Measurements from ENCODE around the gene NETO1. TPM values are rescaled to one million over a fixed set of nuclear protein-coding genes. Genes with fewer than 3 reads are reported as not detected.

Gene NETO1
- total RNA-seq, 1 donor from 2014 or later = not detected

DNA sequence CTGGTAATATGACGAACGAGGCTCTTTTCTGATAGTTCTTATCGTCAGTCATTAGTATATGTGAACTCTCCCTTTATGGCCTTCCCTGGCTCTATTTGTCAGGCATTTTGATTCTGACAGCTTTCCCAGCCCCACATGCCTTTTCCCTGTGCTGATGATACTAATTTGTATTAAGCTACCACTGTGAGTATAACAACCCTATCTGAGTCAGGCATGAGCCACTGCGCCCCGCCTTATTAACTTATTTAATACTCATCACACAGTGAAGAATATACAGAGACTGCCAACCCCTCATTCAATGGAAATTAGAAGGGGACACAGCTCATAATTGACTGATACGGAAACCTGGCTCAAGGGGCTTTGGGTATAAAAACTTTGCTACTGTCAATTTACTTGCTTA lies 140.0 kb downstream of the NETO1 start:
- intact Hi-C loops (cut with micrococcal nuclease) = no loop called here

DNA sequence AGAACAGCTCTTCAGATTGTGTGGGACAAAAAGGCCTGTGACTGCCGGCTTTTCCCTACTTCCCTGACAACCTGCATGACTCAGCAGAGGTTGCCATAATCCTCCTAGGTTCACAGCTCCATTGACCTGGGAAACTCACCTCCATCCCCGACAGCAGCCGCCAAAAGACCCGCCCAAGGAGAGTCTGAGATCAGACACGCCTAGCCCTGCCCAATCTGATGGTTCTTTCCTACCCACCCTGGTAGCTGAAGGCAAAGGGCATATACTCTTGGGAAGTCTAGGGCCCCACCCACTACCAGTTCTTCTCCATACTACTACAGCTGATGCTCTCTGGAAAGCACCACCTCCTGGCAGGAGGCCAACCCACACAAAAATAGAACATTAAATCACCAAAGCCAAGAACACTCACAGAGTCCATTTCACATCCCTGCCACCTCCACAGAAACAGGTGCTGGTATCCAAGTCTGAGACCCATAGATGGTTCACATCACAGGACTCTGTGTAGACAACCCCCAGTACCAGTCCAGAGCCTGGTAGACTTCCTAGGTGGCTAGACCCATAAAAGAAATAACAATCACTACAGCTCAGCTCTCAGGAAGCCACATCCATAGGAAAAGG lies 140.6 kb downstream of the NETO1 start:
- intact Hi-C loops (cut with micrococcal nuclease) = no loop called here

DNA sequence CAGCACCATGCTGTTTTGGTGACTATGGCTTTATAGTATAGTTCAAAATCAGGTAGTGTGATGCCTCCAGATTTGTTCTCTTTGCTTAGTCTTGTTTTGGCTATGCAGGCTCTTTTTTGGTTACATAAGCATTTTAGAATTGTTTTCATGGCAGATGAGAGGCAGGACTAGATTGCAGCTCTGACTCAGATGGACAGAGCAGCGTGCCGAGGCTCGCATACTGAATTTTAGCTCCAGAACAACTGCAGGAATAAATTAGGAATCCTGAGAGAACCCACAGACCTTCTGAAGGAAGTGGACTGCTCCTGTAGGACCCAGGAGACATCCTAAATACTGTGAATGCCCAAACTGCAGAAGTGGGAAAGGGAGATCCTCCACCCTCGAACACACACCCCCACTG lies 141.6 kb downstream of the NETO1 start:
- intact Hi-C loops (cut with micrococcal nuclease) = no loop called here

DNA sequence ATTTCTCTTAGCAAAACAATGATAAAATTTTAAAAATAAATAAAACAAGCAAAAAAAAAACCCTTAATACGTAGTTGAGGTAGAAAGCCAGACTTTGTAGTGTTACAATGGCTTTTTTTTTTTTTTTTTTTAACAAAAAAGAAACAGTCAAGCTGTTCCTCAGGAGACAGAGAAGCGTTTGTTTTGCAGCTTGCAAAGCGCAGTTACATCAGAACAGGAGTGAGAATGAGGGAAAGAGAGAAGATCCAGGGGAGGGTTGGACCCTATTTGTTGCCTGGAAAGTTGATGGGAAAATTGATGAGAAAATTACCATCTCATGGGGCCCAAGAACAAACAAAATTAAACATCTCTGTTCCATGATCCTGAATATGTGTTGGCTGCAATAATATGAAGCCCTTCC lies 146.5 kb downstream of the NETO1 start:
- intact Hi-C loops (cut with micrococcal nuclease) = no loop called here

DNA sequence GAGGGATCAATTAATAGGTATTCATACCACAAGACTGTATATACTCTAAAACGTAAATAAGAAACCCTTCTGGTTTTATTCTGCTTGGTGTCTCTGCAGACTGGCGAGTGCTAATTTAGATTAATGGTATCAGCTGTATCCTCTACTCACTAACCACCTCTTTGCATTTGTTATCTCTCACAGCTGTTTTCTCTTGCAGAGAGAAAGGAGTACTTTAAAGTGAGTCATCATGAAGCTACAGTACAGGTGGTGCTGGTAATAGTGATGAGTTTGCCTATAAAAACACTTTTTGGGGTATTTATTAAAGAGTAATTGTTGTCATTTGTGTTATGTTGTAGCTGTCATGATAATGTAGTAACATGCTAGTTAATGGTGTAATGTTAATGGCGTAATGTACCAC lies 147.7 kb downstream of the NETO1 start:
- intact Hi-C loops (cut with micrococcal nuclease) = no loop called here

DNA sequence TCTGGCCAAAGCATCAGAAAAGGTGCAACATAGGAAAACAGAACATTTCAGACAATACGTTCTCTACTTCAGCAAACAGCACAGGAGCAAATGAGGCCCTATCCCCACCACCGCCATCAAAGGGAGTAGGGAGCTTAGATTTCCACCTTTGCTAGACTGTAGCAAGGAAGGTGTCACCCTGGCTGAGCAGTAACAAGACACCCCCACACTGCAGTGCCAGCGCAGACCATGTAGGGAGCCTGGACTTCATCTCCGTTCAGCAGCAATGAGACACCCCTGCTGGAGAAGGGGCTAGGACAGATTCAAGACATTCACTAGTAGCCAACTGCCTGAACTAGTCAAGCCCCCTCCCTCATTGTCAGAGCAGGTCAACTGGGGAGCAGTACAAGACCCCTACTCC lies 163.6 kb downstream of the NETO1 start:
- intact Hi-C loops (cut with micrococcal nuclease) = no loop called here

DNA sequence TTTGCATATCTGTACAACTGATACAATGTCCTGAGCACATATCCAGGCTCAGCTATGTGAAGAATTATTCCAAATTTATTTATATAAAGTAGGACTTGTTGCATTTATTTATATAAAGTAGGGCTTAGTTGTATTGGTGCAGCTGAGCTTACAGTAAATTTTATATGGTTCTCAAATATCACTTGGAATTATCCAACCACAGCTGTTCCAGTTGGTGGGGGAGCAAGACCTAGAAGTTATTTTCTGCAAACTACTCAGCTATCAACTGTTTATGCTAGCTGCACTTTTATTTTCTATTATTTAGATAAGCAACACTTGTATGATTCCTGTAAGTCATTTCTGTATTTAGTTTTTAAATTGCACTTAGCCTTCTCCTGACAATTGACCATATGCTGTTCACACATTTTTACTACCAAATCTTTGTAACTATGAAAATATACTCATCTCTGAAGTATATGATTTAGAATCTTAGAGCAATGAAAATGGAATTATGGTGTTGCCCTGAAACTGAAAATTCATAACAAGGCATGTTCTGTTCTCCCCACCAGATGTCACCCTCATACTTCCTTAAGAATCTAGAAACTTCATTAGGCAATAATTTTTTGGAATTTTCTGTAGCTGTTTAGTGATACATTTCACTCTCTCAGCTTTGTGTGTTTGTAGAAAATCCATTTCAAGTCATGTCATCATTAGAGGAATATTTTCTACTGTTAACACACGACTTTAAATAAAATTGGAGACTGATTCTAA lies 166.7 kb downstream of the NETO1 start:
- intact Hi-C loops (cut with micrococcal nuclease) = no loop called here

DNA sequence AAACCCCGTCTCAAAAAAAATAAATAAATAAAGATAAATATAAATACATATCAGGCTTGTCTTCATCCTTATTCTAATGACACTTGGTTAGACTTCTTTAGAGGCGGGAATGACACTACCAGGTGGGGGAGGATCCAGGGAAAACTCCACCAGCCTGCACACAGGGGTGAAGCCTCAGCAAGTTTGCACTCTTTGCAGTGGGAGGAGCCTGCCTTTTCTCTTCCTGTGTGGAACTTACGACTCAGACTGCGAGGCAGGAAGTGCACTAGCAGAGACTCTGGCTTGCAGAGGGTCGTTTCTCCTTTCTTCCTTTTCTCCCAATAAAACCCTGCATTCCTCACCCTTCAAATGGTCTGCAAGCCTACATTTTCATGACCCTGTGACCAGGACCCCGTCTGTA lies 170.1 kb downstream of the NETO1 start:
- intact Hi-C loops (cut with micrococcal nuclease) = no loop called here

DNA sequence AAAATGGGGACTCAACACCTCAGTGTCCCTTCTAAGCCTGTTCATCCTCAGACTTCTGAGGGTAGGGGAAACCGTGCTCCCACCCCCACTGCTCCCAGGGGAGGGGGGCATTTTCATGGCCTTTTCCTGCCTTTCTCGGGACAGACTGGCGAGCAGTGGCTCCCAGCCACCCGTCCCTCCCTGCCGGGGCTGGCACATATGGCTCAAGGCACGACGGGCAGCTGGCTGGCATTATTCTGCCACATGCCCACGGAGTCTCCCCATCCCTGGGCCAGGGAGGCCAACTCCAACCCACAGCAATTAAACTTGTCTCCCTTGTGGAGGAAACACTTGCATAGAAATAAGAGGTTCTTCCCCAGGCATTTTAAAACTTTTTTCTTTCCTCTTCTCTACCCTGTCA lies 175.2 kb downstream of the NETO1 start:
- intact Hi-C loops (cut with micrococcal nuclease) = no loop called here

All from T-helper 1 cell treated with Interleukin-12 subunit alpha and Interleukin-12 subunit beta and Interleukin-4 antibody, amounts not matched to agents 30 ng/mL and 1 ng/mL, for 36 hours (primary cell).